Activated gamma-delta T cell treated with anti-CD3 and anti-CD28 coated beads, Interleukin-2, amount 50 U/mL, for 16 hours (primary cell): ENCODE measurements around the gene RNF13.
A peak's percentile ranks its signal among the peaks of the same experiment; 100 is the strongest.
"Not testable (repeated sequence)": the region's sequence is repeated elsewhere in the genome, so short reads cannot be mapped to it uniquely, and the experiment has no call there.

Experiments
- DNase-seq: peaks from one replicate; pipeline ENCODE4 v3.0.0-alpha.2; 2020; ENCODE audit warnings: low read depth

RNF13 gene

GRCh38 chr3:149957361-149958125 lies 144.5 kb downstream of the RNF13 start:
- DNase-seq, result no peak

GRCh38 chr3:149958171-149958796 lies 145.3 kb downstream of the RNF13 start:
- DNase-seq, result no peak

- no peak for DNase-seq
Observed at GRCh38 chr3:149959443-149959842, 146.4 kb downstream of the RNF13 start.

GRCh38 chr3:149963485-149963884 lies 150.5 kb downstream of the RNF13 start:
- DNase-seq, result no peak

GRCh38 chr3:149964291-149964690 lies 151.3 kb downstream of the RNF13 start:
- DNase-seq, result no peak

GRCh38 chr3:149965278-149965677 lies 152.3 kb downstream of the RNF13 start:
- no peak for DNase-seq

- no peak for DNase-seq
Observed at GRCh38 chr3:149967086-149967685, 154.2 kb downstream of the RNF13 start.

- no peak for DNase-seq
Observed at GRCh38 chr3:149968216-149968615, 155.2 kb downstream of the RNF13 start.

GRCh38 chr3:149969110-149969939 lies 156.3 kb downstream of the RNF13 start:
- DNase-seq, result no peak

- peak; percentile 57 for DNase-seq
Observed at GRCh38 chr3:149969940-149970715, 157.1 kb downstream of the RNF13 start.

- peak; percentile 16 for DNase-seq
Observed at GRCh38 chr3:149970716-149971402, 157.8 kb downstream of the RNF13 start, which contains the start of gene PFN2. Gene PFN2 (minus strand): TSS chr3:149970895. CDS start chr3:149970856, 39 bp downstream.

- DNase-seq, result peak; percentile 4
Observed at GRCh38 chr3:149971403-149972075, 158.5 kb downstream of the RNF13 start.

GRCh38 chr3:149975919-149976318 lies 162.9 kb downstream of the RNF13 start:
- DNase-seq, result no peak

GRCh38 chr3:149977386-149977785 lies 164.4 kb downstream of the RNF13 start:
- DNase-seq, result no peak

- DNase-seq, result not testable (repeated sequence)
Observed at GRCh38 chr3:149981979-149982378, 169.0 kb downstream of the RNF13 start.

- DNase-seq, result not testable (repeated sequence)
Observed at GRCh38 chr3:149983053-149983452, 170.0 kb downstream of the RNF13 start.

- DNase-seq, result no peak
Observed at GRCh38 chr3:149983628-149984027, 170.6 kb downstream of the RNF13 start.

- DNase-seq, result no peak
Observed at GRCh38 chr3:149989307-149989706, 176.3 kb downstream of the RNF13 start.

GRCh38 chr3:149990423-149990948 lies 177.5 kb downstream of the RNF13 start:
- no peak for DNase-seq
